ENCODE data around the gene FYB1.
"Not testable (repeated sequence)": the region's sequence is repeated elsewhere in the genome, so short reads cannot be mapped to it uniquely, and the experiment has no call there.

FYB1 gene

DNA sequence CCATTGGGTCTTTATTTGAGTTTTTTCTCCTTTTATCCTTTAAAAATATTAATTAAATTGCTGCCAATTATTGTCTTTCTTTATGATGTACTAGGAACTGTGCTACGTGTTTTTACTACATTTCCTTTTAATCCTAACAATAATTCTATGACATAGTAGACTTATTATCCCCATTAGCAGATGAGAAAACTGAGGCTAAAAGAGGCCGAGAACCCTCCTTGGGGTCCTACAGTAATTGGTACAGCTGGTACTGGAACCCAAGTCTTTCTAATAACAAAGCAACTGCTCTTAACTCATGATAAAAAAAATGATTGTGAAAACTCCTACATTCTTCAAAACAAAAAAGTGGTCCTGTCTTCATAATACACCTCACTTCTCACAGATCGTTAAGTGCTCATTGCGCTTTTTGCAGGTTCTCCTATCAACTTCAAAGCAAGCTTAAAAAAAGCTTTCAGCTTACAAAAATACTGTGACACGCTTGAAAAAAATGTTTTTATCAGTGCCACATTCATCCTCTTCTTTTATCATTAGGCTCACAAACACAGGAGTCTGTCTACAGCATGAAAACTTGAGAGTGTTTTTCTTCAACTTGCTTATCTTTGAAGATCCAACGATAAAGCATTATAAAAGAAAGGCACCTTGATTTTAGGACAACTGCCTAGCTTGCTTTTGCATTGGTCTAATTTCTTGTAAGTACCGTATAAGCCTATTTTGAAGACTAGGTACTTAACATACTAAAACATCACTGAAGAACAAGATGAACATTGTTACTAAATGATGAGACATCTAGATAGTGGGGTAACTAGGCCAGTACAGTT lies 32.4 kb downstream of the FYB1 start:
- DNase-seq (ENCODE audit: low read depth): no peak

DNA sequence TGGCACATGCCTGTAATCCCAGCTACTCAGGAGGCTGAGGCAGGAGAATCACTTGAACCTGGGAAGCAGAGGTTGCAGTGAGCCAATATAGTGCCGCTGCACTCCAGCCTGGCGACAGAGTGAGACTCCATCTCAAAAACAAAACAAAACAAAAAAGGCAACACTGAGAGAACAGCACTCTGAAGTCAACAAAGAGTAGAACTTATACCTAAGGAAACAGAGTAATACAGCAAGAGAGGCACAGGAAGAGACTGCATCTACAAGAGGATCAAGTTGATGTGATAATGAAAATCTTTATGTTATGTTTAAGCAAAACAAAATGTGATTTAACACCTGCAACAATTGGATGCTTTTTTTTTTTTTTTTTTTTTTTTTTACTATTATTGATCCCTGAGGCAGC lies 33.1 kb downstream of the FYB1 start:
- DNase-seq (ENCODE audit: low read depth): no peak

DNA sequence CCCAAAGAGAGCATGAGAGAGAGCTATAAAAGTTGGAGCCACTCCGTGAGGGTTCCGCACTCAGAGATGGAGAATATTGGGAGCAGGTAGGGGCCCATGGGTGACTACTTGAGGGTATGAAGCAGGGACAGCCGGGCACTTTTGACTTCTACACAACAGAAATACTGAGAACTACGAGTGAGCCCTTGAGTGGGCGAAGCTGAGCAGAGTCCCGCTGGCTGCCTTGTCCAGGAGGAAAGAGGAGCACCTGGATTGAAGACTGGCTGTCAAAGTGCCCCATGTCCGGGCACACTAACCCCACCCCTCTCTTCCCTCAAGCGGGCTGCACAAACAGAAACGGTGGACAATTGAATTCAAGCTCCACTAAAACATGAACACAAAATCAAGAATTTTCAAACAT lies 33.6 kb downstream of the FYB1 start:
- DNase-seq (ENCODE audit: low read depth): no peak

DNA sequence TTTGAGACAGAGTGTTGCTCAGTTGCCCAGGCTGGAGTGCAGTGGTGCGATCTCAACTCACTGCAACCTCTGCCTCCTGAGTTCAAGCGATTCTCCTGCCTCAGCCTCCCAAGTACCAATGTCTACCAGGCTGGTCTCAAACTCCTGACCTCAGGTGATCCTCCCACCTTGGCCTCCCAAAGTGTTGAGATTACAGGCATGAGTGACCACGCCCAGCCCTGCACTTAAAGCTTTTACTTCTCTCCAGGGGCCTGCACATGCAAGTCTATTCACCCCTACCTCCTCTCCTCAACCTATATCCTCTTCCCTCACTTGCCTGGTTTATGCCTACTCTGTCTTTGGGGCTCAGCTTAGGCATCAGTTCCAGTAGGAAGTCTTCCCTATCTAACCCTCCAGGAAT lies 39.8 kb downstream of the FYB1 start:
- not testable (repeated sequence) for DNase-seq (ENCODE audit: low read depth)

DNA sequence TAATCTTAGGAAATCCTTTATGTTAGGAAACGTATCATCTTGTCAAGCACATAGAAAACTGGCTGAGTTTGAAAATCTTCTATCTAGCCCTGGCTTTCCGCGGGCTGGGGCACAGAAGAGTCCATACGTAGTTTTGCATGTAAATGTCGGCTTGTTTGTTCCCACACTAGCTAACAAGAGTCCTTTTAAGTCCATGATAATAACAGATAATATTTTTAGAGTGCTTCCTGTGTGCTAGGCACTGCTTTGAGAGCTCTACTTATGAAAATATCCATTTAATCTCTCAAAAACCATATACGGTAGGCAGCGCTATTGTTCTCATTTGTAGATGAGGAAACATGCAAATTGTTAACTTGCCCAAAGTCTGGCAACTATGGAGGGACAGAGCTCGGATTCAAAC lies 40.5 kb downstream of the FYB1 start:
- DNase-seq (ENCODE audit: low read depth): no peak

DNA sequence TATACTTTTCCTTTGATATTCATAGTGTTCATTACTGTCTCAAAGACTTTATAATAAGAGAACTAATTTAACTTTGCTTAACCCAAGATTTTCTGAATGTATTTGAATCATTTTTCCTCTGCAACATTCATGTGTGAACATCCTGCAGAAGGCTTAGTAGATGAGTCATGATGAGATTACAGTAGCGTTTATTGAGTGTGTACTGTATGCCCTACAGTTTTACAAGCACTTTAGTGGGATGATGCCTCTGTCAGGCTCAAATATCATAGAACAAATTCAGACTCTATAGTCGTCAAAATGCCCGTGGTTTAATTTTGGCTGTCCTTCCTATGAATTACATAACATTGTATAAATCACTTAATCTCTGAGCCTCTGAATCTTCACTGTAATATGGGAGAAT lies 41.2 kb downstream of the FYB1 start:
- DNase-seq (ENCODE audit: low read depth): no peak

DNA sequence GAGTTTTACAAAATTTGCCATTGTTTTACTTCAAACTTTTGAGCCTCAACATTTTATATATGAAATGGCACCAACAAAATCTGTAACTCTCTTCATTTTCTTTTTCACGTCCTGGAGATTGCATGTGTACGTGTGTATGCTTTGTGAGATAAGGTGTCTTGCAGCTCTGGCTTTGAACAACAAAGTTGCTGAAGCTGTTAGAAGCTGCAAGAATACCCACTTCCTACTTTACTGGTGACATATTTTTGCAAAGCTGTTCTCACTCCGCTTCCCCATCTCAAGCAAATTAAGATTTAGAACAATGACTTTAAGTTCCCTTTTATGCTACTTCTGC lies 41.8 kb downstream of the FYB1 start:
- no peak for DNase-seq (ENCODE audit: low read depth)

DNA sequence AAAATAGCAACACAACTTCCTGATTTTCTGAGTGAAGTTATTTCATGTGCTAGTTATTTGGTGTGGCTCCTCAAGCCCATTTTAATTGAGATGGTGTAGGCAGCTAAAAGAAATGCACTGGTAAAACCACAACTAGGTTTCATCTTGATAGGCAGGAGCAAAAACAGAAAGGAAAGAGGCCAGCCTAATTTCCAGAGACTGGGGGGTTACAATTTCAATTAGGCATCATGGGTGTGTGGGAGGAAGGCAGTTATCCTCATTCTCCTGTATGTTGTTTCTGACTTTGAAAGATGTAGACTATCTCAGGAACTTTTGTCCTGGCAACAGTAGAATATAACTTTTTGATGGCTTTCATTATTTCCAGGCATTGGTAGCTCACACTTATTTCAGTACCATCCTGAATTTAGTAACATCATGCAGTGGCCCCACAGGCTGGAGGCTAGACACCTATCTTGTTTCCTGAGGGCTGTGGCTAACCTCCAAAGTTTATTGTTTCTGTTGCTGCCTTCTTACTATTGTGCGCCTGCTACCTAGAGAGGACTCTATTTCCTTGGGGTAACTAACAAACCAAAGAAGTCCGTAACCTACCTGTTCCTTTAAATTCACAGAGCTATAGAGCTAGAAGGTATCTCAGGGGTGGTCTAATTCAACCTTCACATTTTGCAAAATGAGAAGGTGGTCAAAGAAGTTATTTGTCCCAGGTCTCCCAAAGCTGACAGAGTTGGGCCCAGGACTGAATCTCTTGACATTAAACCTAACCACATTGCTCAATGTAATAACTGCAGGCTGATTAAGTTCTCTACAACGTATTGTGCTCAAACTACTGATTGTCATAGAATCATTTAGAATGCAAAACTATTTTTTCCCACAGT lies 42.4 kb downstream of the FYB1 start:
- no peak for DNase-seq (ENCODE audit: low read depth)

DNA sequence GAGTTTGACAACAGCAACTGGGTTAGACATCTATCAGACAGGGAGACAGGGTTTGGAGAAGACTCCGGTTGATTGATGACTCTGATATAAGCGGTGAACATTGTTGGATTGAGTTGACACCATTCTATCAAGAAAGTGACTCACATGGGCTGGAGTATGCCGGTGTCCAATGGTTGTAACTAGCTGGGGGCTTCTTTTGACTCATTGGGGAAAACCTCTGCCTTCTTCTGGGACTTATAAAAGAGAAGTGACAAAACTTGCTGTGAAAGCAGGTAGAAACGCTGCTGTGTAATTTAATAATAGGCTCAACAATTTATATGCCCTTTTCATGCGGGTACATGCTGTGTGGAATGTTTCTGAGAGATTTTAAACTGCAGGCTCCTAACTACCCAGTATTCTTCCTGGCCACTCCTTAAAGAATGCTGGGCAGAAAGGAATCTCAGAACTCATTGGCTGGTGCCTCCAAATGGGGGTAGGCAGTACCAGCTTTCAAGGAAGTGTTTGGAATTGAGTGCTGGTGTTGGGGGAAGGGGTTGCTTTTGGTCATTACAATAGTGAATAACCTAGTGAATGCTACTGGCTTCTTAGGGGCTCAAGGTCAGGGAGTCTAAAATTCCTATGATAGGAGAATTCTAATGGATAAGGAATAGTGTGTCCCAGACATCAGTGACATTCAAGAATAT lies 43.9 kb downstream of the FYB1 start:
- DNase-seq (ENCODE audit: low read depth): peak; percentile 49

DNA sequence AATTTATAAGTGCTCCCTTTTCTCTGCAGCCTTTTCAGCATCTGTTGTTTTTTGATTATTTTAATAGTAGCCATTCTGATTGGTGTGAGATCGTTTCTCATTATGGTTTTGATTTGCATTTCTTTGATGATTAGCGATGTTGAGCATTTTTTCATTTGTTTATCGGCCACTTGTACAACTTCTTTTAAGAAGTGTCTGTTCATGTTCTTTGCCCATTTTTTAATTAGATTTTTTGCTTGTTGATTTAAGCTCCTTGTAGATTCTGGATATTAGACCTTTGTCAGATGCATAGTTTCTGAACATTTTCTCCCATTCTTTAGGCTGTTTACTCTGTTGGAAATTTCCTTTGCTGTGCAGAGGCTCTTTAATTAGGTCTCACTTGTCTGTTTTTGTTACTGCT lies 46.3 kb downstream of the FYB1 start:
- no peak for DNase-seq (ENCODE audit: low read depth)

DNA sequence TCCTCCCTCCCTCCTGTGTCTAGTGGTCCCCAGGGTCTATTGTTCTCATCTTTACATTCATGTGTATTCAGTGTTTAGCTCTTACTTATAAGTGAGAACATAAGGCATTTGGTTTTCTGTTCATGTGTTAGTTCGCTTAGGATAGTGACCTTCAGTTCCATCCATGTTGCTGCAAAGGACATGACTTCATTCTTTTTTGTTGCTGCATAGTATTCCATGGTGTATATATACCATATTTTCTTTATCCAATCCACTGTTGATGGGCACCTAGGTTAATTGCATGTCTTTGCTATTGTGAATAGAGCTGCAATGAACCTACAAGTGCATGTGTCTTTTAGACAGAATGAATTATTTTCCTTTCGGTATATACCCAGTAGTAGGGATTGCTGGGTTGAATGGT lies 46.8 kb downstream of the FYB1 start:
- no peak for DNase-seq (ENCODE audit: low read depth)

DNA sequence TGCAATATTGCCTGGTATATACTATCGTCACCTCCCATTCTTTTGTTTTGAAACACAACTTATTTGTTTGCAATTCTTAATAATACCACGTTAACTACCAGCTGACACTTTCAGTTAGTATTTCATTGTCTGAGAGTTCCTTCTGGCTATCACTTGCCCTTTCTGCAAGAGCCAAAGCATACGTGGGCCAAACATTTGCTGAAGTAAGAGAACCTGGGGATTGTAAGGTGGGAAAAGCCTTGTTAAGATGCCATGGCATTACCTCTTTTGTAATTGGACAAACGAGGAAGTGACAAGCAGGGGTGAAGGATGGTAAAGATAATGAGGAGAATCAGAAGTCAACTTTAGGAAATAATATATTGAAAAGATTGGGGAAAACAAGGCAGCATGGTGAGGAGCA lies 47.7 kb downstream of the FYB1 start:
- DNase-seq (ENCODE audit: low read depth): no peak

DNA sequence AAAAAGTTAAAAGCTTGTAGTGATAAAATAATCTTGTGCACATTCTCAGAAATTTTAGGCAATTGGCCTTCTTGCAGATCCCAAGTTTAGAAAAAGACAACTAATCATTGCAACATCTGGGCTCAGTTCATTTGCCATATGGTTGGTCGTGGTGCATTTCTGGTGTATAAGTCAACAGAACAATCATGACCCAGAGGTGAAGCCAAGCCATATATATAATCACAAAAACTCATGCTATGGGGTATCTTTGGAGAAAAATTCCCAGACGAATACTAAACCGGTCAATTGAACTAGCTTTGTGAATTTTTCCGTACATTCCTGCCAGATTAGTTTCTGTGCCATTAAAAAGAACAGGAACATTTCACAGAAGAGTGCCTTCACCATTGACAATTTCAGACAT lies 50.3 kb downstream of the FYB1 start:
- no peak for DNase-seq (ENCODE audit: low read depth)

DNA sequence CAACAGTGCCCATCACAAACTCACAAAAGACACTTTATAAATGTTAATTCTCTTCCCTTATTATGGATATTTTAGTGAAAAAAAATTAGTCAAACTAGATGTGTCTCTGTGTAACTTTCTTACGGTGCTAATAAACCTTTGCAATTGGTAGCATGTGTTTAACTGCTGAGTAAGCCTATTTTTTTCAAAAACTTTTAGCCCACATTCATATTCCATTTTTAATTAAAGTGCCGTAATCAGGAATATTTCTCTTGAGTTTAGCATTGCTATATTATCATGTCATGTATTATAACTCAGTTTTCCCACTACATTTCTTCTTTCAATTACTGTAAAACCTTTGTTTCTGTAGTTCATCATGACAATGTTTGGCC lies 51.4 kb downstream of the FYB1 start:
- DNase-seq (ENCODE audit: low read depth): no peak

DNA sequence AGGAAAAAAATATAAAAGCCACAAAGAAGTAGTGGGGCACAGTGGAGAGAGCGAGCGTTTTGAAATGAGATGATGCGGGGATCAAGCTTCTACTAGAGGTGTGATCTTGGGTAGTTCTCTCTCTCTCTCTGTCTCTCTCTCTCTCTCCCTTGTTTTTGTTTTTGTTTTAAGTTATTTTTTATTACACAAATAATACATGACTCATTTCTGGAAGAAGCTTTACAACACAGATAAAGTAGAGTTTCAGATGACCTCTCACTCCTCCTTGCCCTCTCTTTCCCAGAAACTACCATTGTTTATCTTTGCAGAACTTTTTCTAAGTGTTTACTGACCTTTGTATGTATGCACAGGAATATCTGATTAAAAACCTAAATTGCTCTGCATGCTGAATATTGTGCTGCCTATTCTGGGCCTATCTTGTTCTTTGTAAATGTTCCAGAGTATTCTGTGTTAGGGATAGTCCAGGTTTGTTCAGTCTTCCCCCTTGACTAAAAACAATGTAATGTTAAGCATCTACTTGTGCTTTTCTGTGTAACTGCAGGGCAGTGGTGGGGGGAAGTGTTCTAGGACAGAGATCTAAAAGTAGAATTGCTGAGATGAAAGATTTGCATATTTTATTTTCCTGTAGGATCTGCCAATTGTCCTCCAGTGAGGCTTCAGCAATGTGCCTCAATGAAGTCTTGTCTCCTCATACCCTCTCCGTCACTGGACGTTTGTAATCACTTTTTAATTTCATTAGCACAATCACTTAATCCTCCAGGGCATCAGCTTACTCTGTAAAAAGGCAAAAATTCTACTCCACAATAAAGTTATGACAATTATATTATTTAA lies 52.0 kb downstream of the FYB1 start:
- no peak for DNase-seq (ENCODE audit: low read depth)

DNA sequence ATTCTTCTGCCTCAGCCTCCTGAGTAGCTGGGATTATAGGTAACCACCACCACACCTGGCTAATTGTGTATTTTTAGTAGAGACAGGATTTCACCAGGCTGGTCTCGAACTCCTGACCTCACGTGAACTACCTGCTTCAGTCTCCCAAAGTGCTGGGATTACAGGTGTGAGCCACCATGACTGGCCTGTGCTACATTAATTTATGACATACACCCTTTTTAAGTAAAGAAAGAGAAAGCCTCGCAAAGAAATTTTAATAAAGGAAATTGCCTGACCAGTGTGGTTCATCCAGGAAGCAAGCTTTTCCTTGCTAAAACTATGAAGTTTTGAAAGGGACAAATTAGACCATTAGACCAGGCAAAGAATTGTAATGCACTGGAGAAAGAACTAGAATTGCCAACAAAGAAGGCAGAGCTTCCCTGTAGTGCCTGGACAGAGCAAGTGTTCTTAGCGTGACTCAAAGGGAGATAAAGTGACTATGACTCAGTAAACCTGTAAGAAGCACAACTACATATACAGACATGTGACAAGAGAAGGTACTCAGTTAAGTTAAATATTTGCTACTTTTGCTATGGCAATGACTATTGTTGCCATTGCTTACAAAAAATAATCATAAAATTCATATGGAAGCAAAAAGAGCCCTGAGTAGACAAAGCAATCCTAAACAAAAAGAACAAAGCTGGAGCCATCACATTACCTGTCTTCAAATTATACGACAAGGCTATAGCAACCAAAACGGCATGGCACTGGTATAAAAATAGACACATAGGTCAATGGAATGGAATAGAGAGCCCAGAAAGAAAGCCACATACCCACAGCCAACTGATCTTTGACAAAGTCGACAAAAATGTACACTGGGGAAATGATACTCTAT lies 54.6 kb downstream of the FYB1 start:
- DNase-seq (ENCODE audit: low read depth): no peak

DNA sequence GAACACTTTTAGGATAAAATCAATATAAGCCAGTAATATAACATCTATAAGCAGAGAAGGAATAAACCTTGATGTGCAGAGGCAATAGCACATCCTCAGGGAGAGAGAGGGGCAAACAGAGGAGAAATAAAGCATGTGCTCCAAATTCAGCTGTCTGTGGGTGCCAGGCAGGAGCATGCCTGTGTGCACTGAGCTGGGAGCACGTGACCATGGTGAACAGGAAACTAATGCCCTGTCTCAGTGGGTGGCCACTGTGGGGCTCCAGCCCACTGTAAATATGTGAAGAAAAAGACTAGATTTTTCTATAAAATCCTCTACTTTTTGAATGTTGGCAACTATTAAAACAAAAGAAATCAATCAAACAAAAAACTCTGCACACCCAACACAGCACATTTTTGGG lies 55.3 kb downstream of the FYB1 start:
- DNase-seq (ENCODE audit: low read depth): no peak

DNA sequence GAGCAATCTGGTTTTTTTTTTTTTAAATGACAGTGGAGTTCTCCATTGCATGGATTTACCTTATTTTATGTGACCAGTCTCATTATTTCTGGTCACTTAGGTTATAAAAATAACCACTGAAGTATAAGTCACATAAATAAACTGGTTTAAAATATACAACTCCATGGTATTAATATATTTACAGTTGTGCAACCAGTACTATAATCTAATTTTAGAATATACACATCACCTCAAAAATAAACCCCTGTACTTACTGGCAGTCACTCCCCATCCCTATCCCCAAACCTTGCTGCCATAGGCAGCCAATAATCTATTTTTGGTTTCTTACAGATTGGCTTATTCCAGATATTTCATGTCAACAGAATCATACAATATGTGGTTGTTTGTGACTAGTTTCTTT lies 57.8 kb downstream of the FYB1 start:
- no peak for DNase-seq (ENCODE audit: low read depth)

DNA sequence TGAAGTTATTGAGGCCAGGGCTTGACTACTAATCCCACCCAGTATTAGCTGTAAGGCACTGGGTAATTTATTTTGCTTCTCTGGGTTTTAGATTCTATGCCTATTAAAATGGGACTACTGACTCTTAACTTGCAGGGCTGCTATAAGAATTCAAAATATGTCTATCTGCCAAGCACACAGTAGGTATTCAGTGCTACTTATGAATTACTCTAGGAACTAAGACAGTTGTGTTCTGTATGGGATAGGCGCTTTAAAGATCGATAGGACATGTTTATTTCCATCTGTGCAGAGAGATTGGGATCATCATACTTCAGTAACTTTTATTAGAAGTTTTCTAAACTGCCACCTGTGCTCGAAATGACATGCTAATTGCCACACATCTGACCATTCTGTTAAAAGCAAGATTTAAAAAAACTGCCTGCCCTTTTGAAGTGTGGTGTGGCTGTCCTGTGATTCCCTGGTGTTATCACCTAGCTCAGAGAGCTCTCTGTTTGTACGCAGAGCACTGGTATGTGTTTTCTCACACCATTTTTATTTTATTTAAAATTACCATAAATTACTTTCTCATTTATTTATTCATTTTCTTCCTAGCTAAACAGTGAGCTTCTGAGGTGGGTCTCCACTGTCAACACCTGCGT lies 58.7 kb downstream of the FYB1 start:
- no peak for DNase-seq (ENCODE audit: low read depth)

DNA sequence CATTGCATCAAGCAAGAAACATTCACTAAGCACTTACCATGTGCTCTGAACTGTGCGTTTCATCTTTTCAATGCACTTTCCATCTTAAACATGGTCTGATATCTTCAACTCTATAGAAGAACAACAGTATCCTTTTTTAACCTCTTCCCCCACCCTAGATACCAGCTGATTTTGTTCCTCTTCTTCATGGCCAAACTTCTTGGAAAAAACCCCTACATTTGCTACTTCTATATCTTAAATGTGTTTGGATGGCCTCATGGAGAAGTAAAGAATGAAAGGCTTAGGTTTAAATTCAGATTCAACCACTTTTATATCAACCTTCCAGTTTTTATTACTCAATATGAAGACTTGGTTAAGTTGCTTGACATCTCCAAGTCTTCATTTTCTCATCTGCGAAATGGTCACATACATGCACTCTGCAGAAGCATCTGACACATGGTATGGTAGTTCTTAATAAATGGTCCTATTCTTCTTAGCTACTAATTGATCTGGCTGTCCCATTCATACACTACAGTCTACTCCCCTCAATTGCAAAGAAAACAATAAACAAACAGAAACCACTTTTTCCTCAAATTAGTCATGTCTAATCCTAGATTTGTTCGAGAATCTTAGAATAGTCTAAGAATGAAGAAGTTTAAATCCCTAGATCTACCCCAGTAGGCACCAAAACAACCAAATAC lies 59.4 kb downstream of the FYB1 start:
- DNase-seq (ENCODE audit: low read depth): no peak
